ENCODE results near the gene CTNND1.

DNA sequence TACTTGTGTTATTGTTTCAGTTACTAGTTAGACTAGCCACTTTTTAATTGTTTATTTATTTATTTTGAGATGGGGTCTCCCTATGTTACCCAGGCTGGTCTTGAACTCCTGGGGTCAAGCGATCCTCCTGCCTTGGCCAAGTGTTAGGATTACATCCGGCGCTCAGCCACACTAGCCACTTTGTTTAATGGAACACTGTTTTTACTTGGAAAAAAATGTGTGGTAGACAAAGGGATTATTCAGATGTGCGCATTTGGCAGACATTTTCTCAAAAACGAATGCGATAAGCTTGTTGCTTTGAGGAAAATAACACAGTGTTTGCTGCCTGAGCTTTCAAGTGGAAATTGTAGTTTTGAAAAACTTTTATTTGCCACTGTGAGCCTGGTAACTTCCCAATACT, 51.0 kb downstream of the CTNND1 start:
- no peak for TF ChIP-seq POLR2A (IDR thresholded peaks at IDR 0.05)
- TF ChIP-seq CTCF (IDR thresholded peaks at IDR 0.05 in 4 of 5, conservative IDR thresholded peaks at IDR 0.05 in 1 of 5): no peak
